ENCODE results near the gene SLC30A2. TPM values are rescaled to one million over a fixed set of nuclear protein-coding genes. Genes with fewer than 3 reads are reported as not detected.

The SLC30A2 gene
- total RNA-seq, 1 experiment from 2014 or later: not detected

DNA sequence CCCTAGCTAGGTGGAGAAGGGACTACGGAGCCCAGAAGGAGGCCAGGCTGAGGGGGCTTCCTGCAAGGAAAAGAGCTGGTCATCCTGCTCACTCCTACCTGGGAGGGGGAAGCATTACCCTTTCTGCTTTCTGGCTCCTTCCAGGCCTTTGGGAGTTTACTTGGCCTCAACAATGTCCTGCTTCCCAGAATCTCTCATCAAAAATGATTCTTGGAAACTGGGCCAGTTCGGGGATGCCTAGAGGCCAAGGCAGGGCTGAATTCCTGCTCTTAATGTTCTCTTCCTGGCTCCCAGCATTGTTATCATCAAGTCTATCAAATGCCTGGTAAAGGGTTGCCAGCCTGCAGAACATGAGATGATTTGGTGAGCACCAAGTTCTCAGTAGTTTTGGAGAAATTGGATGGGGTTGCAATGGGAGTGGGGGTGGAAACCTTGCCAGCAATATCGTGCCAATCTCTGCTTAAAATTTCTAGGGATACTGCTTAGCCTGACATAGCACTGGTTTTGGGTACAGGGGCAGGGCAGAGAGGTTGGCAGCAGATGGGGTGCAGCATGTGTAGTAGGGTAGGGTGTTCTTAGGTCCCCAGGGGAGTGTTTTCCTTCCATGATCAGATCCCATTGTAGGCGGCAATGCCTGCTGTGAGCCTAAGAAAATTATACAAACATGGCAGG, 40.3 kb downstream of the SLC30A2 start:
- POLR2A ChIA-PET: no interaction called here
- Histone ChIP-seq H2AFZ (ENCODE audit: low read depth, low read length, poor library complexity, severe bottlenecking) (no peak overlapping the region), H4K20me1 (ENCODE audit: insufficient read depth) (no peaks in the 10 kb centered on the region), H3K9me2 (ENCODE audit: insufficient read depth) (no peaks in the 10 kb centered on the region), H3K4me1 (ENCODE audit: control insufficient read depth in 1 of 2, insufficient read depth in 2 of 2, low read length in 2 of 2) (peaks cover 0 to 3% of the 10 kb centered on the region in 2 experiments; a peak in 1 of 4 replicates), H3K9ac (ENCODE audit: low read length) (no peak overlapping the region), H3K9me3 (ENCODE audit: control insufficient read depth in 1 of 2, insufficient read depth in 1 of 2, low read depth in 1 of 2, low read length in 2 of 2) (no peaks in the 10 kb centered on the region), H3K79me2 (ENCODE audit: insufficient read depth, low read length) (no peaks in the 10 kb centered on the region), H3K4me3 (replicated peaks in 1 of 2; ENCODE audit: low read depth in 1 of 2, low read length in 2 of 2) (no peak overlapping the region), H3K4me2 (ENCODE audit: low read length) (no peak overlapping the region), H3K27ac (ENCODE audit: low read depth, low read length) (no peak overlapping the region), H3K36me3 (ENCODE audit: control insufficient read depth in 1 of 2, insufficient read depth in 2 of 2, low read length in 2 of 2) (no peaks in the 10 kb centered on the region), H3K27me3 (ENCODE audit: insufficient read depth, low read length) (no peaks in the 10 kb centered on the region)
- BruUV-seq (replicated peaks): no TSS peak
- no peak for DNase-seq (ENCODE audit: low read depth, low spot score)
- intact Hi-C loops (cut with micrococcal nuclease): no loop called here
- RAD21 ChIA-PET (ENCODE audit: low non-redundant PET in 1 of 2, low total read pairs in 2 of 2, uncharacterized antibody in 2 of 2, unreplicated experiment in 2 of 2): no interaction called here
- TF ChIP-seq POLR2AphosphoS5 (IDR thresholded peaks at IDR 0.05; ENCODE audit: low read depth, low read length): no peak
- TF ChIP-seq CTCF (IDR thresholded peaks at IDR 0.05 in 2 of 3, conservative IDR thresholded peaks at IDR 0.05 in 1 of 3; ENCODE audit: borderline replicate concordance in 1 of 3, insufficient read depth in 1 of 3, low read depth in 2 of 3, low read length in 2 of 3): no peak
- no peak for TF ChIP-seq SIN3A (IDR thresholded peaks at IDR 0.05; ENCODE audit: low read depth)
- no peak for TF ChIP-seq RAD21 (IDR thresholded peaks at IDR 0.05; ENCODE audit: low read depth)
- TF ChIP-seq, protein P1, sequence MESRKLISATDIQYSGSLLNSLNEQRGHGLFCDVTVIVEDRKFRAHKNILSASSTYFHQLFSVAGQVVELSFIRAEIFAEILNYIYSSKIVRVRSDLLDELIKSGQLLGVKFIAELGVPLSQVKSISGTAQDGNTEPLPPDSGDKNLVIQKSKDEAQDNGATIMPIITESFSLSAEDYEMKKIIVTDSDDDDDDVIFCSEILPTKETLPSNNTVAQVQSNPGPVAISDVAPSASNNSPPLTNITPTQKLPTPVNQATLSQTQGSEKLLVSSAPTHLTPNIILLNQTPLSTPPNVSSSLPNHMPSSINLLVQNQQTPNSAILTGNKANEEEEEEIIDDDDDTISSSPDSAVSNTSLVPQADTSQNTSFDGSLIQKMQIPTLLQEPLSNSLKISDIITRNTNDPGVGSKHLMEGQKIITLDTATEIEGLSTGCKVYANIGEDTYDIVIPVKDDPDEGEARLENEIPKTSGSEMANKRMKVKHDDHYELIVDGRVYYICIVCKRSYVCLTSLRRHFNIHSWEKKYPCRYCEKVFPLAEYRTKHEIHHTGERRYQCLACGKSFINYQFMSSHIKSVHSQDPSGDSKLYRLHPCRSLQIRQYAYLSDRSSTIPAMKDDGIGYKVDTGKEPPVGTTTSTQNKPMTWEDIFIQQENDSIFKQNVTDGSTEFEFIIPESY (IDR thresholded peaks at IDR 0.05; ENCODE audit: extremely low read depth, insufficient replicate concordance, low read length): no peak
- CTCF ChIA-PET: no interaction called here
- ATAC-seq: no peak
